ENCODE data around the gene PSMD14. TPM values are rescaled to one million over a fixed set of nuclear protein-coding genes. Genes with fewer than 3 reads are reported as not detected.

PSMD14 gene
- total and polyA plus RNA-seq, 4 donors: 28.8 to 60.5 (median 47.1) TPM

GRCh38 chr2:161382747-161383146 lies 74.5 kb downstream of the PSMD14 start:
- Histone ChIP-seq H3K9me3 (ENCODE audit: control insufficient read depth in 4 of 4, insufficient read depth in 3 of 4, low read length in 3 of 4) (no peaks in the 10 kb centered on the region), H3K36me3 (ENCODE audit: control insufficient read depth in 4 of 4, insufficient read depth in 4 of 4, low read length in 4 of 4) (peaks cover 0 to 2% (median 0%) of the 10 kb centered on the region in 4 donors), H3K4me1 (ENCODE audit: control insufficient read depth in 5 of 5, insufficient read depth in 5 of 5, low read length in 5 of 5) (peaks cover 0 to 8% (median 0%) of the 10 kb centered on the region in 5 donors), H3K4me3 (no peak overlapping the region), H3K27me3 (ENCODE audit: control insufficient read depth in 3 of 3, insufficient read depth in 3 of 3, low read length in 2 of 3) (no peaks in the 10 kb centered on the region), H3K27ac (ENCODE audit: low read depth in 1 of 2, low read length in 1 of 2) (no peak overlapping the region), H3K9ac (ENCODE audit: insufficient read depth in 1 of 2, low read length in 2 of 2) (no peak overlapping the region)
- TF ChIP-seq CTCF (IDR thresholded peaks at IDR 0.05; ENCODE audit: control extremely low read depth, extremely low read depth): no peak
- ATAC-seq (ENCODE audit: insufficient read depth, low FRiP score): no peak
- WGBS, 2 donors: 93 to 96% methylated on average over 4 of the region's 4 CpGs
- DNase-seq: no peak

- Histone ChIP-seq H3K9me3 (ENCODE audit: control insufficient read depth in 4 of 4, insufficient read depth in 3 of 4, low read length in 3 of 4) (no peaks in the 10 kb centered on the region), H3K4me1 (ENCODE audit: control insufficient read depth in 5 of 5, insufficient read depth in 5 of 5, low read length in 5 of 5) (peaks cover 0 to under 1% (median 0%) of the 10 kb centered on the region in 5 donors), H3K9ac (ENCODE audit: insufficient read depth in 1 of 2, low read length in 2 of 2) (no peak overlapping the region), H3K27ac (ENCODE audit: low read depth in 1 of 2, low read length in 1 of 2) (no peak overlapping the region), H3K27me3 (ENCODE audit: control insufficient read depth in 3 of 3, insufficient read depth in 3 of 3, low read length in 2 of 3) (no peaks in the 10 kb centered on the region), H3K4me3 (no peak overlapping the region), H3K36me3 (ENCODE audit: control insufficient read depth in 4 of 4, insufficient read depth in 4 of 4, low read length in 4 of 4) (peaks cover 0 to 2% (median 0%) of the 10 kb centered on the region in 4 donors)
- DNase-seq (no peak), ATAC-seq (ENCODE audit: insufficient read depth, low FRiP score) (no peak)
- no peak for TF ChIP-seq CTCF (IDR thresholded peaks at IDR 0.05; ENCODE audit: control extremely low read depth, extremely low read depth)
Observed at GRCh38 chr2:161384864-161385263, 76.6 kb downstream of the PSMD14 start.

GRCh38 chr2:161386228-161386824 lies 78.1 kb downstream of the PSMD14 start:
- no peak overlapping the region for H3K27ac ChIP-seq (ENCODE audit: low read depth in 1 of 2, low read length in 1 of 2)
- H3K9me3 ChIP-seq (ENCODE audit: control insufficient read depth in 4 of 4, insufficient read depth in 3 of 4, low read length in 3 of 4): no peaks in the 10 kb centered on the region
- no peak overlapping the region for H3K9ac ChIP-seq (ENCODE audit: insufficient read depth in 1 of 2, low read length in 2 of 2)
- no peaks in the 10 kb centered on the region for H3K27me3 ChIP-seq (ENCODE audit: control insufficient read depth in 3 of 3, insufficient read depth in 3 of 3, low read length in 2 of 3)
- WGBS, 2 donors: 95 to 98% methylated on average over 2 of the region's 2 CpGs
- no peaks in the 10 kb centered on the region for H3K4me1 ChIP-seq (ENCODE audit: control insufficient read depth in 5 of 5, insufficient read depth in 5 of 5, low read length in 5 of 5)
- peaks cover 0 to 2% (median 0%) of the 10 kb centered on the region in 4 donors for H3K36me3 ChIP-seq (ENCODE audit: control insufficient read depth in 4 of 4, insufficient read depth in 4 of 4, low read length in 4 of 4)
- DNase-seq: no peak
- no peak for TF ChIP-seq CTCF (IDR thresholded peaks at IDR 0.05; ENCODE audit: control extremely low read depth, extremely low read depth)
- ATAC-seq (ENCODE audit: insufficient read depth, low FRiP score): no peak
- no peak overlapping the region for H3K4me3 ChIP-seq

Measured in lung (tissue), 12 donors.